GM23248 (cell line): ENCODE data around the gene ZBTB20. TPM values are rescaled to one million over a fixed set of nuclear protein-coding genes. Genes with fewer than 3 reads are reported as not detected.

Source experiments
- DNase-seq: peaks from one replicate; pipeline ENCODE4 v3.0.0-alpha.2; 2015
- H2AFZ ChIP-seq: fragments of 200-600 bp; sonication (generic); 2 replicates; pipeline ENCODE4 v1.6.1; 2016; ENCODE audit warnings: antibody characterized with exemption
- H3F3A ChIP-seq: fragments of 200-600 bp; sonication (generic); 2 replicates; pipeline ENCODE4 v1.6.1; 2016; ENCODE audit warnings: mild to moderate bottlenecking, antibody characterized with exemption, mixed run types; ENCODE audit not compliant: insufficient read depth
- H3K27ac ChIP-seq: fragments of 200-600 bp; sonication (generic); 2 replicates; pipeline ENCODE4 v1.5.1; 2016; ENCODE audit warnings: mild to moderate bottlenecking
- H3K27me3 ChIP-seq: fragments of 200-600 bp; sonication (generic); replicated peaks from 2 replicates; pipeline ENCODE4 v1.6.1; 2016; ENCODE audit warnings: mild to moderate bottlenecking; ENCODE audit not compliant: insufficient read depth
- H3K36me3 ChIP-seq: fragments of 200-600 bp; sonication (generic); 2 replicates; pipeline ENCODE4 v1.6.1; 2016; ENCODE audit warnings: low read depth, mild to moderate bottlenecking
- H3K4me1 ChIP-seq: fragments of 200-600 bp; sonication (generic); 2 replicates; pipeline ENCODE4 v1.6.1; 2016; ENCODE audit warnings: mild to moderate bottlenecking; ENCODE audit not compliant: insufficient read depth
- H3K4me2 ChIP-seq: fragments of 200-600 bp; sonication (generic); one replicate; pipeline ENCODE4 v1.6.1; 2016; ENCODE audit warnings: mild to moderate bottlenecking; ENCODE audit not compliant: unreplicated experiment
- H3K4me3 ChIP-seq: fragments of 200-600 bp; sonication (generic); 2 replicates; pipeline ENCODE4 v1.5.1; 2016; ENCODE audit warnings: mild to moderate bottlenecking
- H3K79me2 ChIP-seq: fragments of 200-600 bp; sonication (generic); 2 replicates; pipeline ENCODE4 v1.6.1; 2016; ENCODE audit warnings: mild to moderate bottlenecking; ENCODE audit not compliant: insufficient read depth
- H3K9ac ChIP-seq: fragments of 200-600 bp; sonication (generic); 2 replicates; pipeline ENCODE4 v1.6.1; 2016; ENCODE audit warnings: mild to moderate bottlenecking
- H3K9me2 ChIP-seq: fragments of 200-600 bp; sonication (generic); 2 replicates; pipeline ENCODE4 v1.6.1; 2016; ENCODE audit warnings: mixed run types, mild to moderate bottlenecking, moderate library complexity; ENCODE audit not compliant: insufficient read depth
- H3K9me3 ChIP-seq: fragments of 200-600 bp; sonication (generic); one replicate; pipeline ENCODE4 v1.6.1; 2017; ENCODE audit warnings: low read depth
- H4K20me1 ChIP-seq: fragments of 200-600 bp; sonication (generic); 2 replicates; pipeline ENCODE4 v1.6.0; 2016; ENCODE audit not compliant: insufficient read depth
- EZH2 ChIP-seq: fragments of 200-600 bp; sonication (generic); IDR thresholded peaks from 2 replicates; pipeline ENCODE4 v1.6.1; 2018; ENCODE audit warnings: antibody characterized with exemption, mild to moderate bottlenecking; ENCODE audit not compliant: insufficient read depth, poor library complexity, severe bottlenecking
- EZH2phosphoT487 ChIP-seq: fragments of 200-600 bp; sonication (generic); IDR thresholded peaks from 2 replicates; pipeline ENCODE4 v1.6.1; 2018; ENCODE audit warnings: antibody characterized with exemption, moderate library complexity, mild to moderate bottlenecking, low read depth; ENCODE audit not compliant: insufficient read depth
- WGBS, 2 experiments: methylation state at CpG; one replicate each; pipeline ENCODE4 v1.1.6; 2015 to 2017; ENCODE audit warnings: low lambda C conversion rate in 2 of 2, low coverage in 1 of 2; ENCODE audit errors: missing lambda C conversion rate in 2 of 2; 5-methylcytosine and 5-hydroxymethylcytosine counted together
- in situ Hi-C: fragments of 300-500 bp; cut with MboI; formaldehyde crosslinking; loops from 2 replicates; pipeline ENCODE4 v1.15.0; 2020
- polyA plus RNA-seq: library from polyadenylated mRNA; unstranded; fragments of >200 nt; fragmentation: Nextera tagmentation; extraction: Ambion mirVana; gene quantifications from 2 replicates; pipeline ENCODE4 v1.2.1, GENCODE V29; 2016
- total RNA-seq: library from RNA; depleted of rRNA; stranded (reverse); fragments of >200 nt; shearing (Covaris generic); gene quantifications from 2 replicates; pipeline ENCODE4 v1.2.3, GENCODE V29; 2014

Gene ZBTB20
- total and polyA plus RNA-seq, 2 experiments from 2014 or later: 9.2 to 12.2 TPM

- in situ Hi-C loops: no loop called here
- Histone ChIP-seq H4K20me1 (no peaks in the 10 kb centered on the region), H3K4me2 (no peak overlapping the region), H3K9me3 (no peaks in the 10 kb centered on the region), H3K9ac (no peak overlapping the region), H2AFZ (no peak overlapping the region), H3K4me1 (no peaks in the 10 kb centered on the region), H3K79me2 (no peaks in the 10 kb centered on the region), H3K27me3 (no peaks in the 10 kb centered on the region), H3K4me3 (no peak overlapping the region), H3K27ac (no peak overlapping the region), H3K36me3 (0 out of 2 replicates have a peak, but pooled peaks cover 4% of the 10 kb centered on the region), H3F3A (no peaks in the 10 kb centered on the region), H3K9me2 (no peaks in the 10 kb centered on the region)
- 94 to 95% methylated on average over 2 of the region's 2 CpGs for WGBS, 2 experiments
- TF ChIP-seq EZH2 (no peak), EZH2phosphoT487 (no peak)
- no peak for DNase-seq
These were observed 184.9 kb downstream of the ZBTB20 start for GRCh38 chr3:114962189-114962588.

- no peaks in the 10 kb centered on the region for H3K79me2 ChIP-seq
- H3K9me3 ChIP-seq: peaks cover 1% of the 10 kb centered on the region
- no peak overlapping the region for H2AFZ ChIP-seq
- no peaks in the 10 kb centered on the region for H3K27me3 ChIP-seq
- H3K4me2 ChIP-seq: no peak overlapping the region
- no peak overlapping the region for H3K27ac ChIP-seq
- no peaks in the 10 kb centered on the region for H3K4me1 ChIP-seq
- no peak overlapping the region for H3K4me3 ChIP-seq
- H3K9ac ChIP-seq: no peak overlapping the region
- in situ Hi-C loops: no loop called here
- H3K36me3 ChIP-seq: no peaks in the 10 kb centered on the region
- H3F3A ChIP-seq: no peaks in the 10 kb centered on the region
- DNase-seq: no peak
- H3K9me2 ChIP-seq: no peaks in the 10 kb centered on the region
- H4K20me1 ChIP-seq: no peaks in the 10 kb centered on the region
- no peak for TF ChIP-seq EZH2
- no peak for TF ChIP-seq EZH2phosphoT487
These were observed 188.2 kb downstream of the ZBTB20 start for GRCh38 chr3:114958930-114959329.

GRCh38 chr3:114953800-114954199 is 193.3 kb downstream of the ZBTB20 start:
- Histone ChIP-seq H3K9me3 (peaks cover 7% of the 10 kb centered on the region), H4K20me1 (no peaks in the 10 kb centered on the region), H2AFZ (no peak overlapping the region), H3F3A (no peaks in the 10 kb centered on the region), H3K4me1 (no peaks in the 10 kb centered on the region), H3K9ac (no peak overlapping the region), H3K27ac (no peak overlapping the region), H3K79me2 (no peaks in the 10 kb centered on the region), H3K4me3 (no peak overlapping the region), H3K27me3 (no peaks in the 10 kb centered on the region), H3K4me2 (no peak overlapping the region), H3K36me3 (0 out of 2 replicates have a peak, but pooled peaks cover 12% of the 10 kb centered on the region), H3K9me2 (no peaks in the 10 kb centered on the region)
- TF ChIP-seq EZH2: no peak
- no peak for TF ChIP-seq EZH2phosphoT487
- no peak for DNase-seq
- in situ Hi-C loops: no loop called here
- WGBS, 2 experiments: 87 to 96% methylated on average over 1 of the region's 1 CpG

DNA sequence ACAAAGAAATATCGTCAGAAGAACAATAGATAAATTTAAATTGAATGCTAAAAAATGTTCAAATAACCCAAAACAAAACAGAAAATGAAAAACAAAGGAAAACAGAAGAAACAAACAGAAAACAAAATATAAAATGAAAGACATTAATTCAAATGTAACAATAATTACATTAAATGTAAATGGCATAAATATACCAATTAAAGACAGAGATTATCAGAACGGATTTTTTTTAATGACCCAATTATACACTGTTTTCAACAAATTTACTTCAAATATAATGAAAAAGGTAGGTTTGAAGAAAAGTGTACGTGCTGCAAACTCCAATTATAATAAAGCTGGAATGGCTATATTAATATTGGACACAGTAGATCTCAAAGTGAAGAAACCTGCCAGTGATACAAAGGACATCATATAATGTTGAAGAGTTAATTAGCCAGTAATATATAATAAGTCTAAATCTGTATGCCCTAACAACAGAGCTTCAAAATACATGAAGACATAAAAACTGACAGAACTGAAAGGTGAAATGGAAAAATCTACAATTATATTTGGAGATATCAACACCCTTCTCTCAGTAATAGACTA is 193.8 kb downstream of the ZBTB20 start:
- no peak overlapping the region for H3K4me3 ChIP-seq
- DNase-seq: no peak
- peaks cover 7% of the 10 kb centered on the region for H3K9me3 ChIP-seq
- H3K79me2 ChIP-seq: no peaks in the 10 kb centered on the region
- no peak overlapping the region for H2AFZ ChIP-seq
- H3K9ac ChIP-seq: no peak overlapping the region
- no peak overlapping the region for H3K27ac ChIP-seq
- TF ChIP-seq EZH2phosphoT487: no peak
- TF ChIP-seq EZH2: no peak
- H3F3A ChIP-seq: no peaks in the 10 kb centered on the region
- H3K4me1 ChIP-seq: no peaks in the 10 kb centered on the region
- in situ Hi-C loops: no loop called here
- H3K27me3 ChIP-seq: no peaks in the 10 kb centered on the region
- H4K20me1 ChIP-seq: no peaks in the 10 kb centered on the region
- 57 to 59% methylated on average over 3 of the region's 3 CpGs for WGBS, 2 experiments
- 0 out of 2 replicates have a peak, but pooled peaks cover 12% of the 10 kb centered on the region for H3K36me3 ChIP-seq
- H3K9me2 ChIP-seq: no peaks in the 10 kb centered on the region
- H3K4me2 ChIP-seq: no peak overlapping the region

GRCh38 chr3:114942773-114943172 is 204.3 kb downstream of the ZBTB20 start:
- DNase-seq: no peak
- H4K20me1 ChIP-seq: no peaks in the 10 kb centered on the region
- no peaks in the 10 kb centered on the region for H3K79me2 ChIP-seq
- no peaks in the 10 kb centered on the region for H3K4me1 ChIP-seq
- in situ Hi-C loops: no loop called here
- no peaks in the 10 kb centered on the region for H3K27me3 ChIP-seq
- H3K36me3 ChIP-seq: no peaks in the 10 kb centered on the region
- no peaks in the 10 kb centered on the region for H3K9me3 ChIP-seq
- no peak overlapping the region for H3K27ac ChIP-seq
- no peak overlapping the region for H3K9ac ChIP-seq
- H3K4me2 ChIP-seq: no peak overlapping the region
- TF ChIP-seq EZH2phosphoT487 (no peak), EZH2 (no peak)
- WGBS, 2 experiments: 72 to 83% methylated on average over 2 of the region's 2 CpGs
- no peak overlapping the region for H3K4me3 ChIP-seq
- H2AFZ ChIP-seq: no peak overlapping the region
- H3K9me2 ChIP-seq: no peaks in the 10 kb centered on the region
- no peaks in the 10 kb centered on the region for H3F3A ChIP-seq
